HG03196 (cell line): ENCODE results near the gene RAG2.
"Not testable (repeated sequence)": the region's sequence is repeated elsewhere in the genome, so short reads cannot be mapped to it uniquely, and the experiment has no call there.

Experiments
- ATAC-seq: cut with Tn5 transposase; IDR thresholded peaks from one replicate; pipeline ENCODE4 v1.9.1; 2021; ENCODE audit not compliant: unreplicated experiment

The RAG2 gene

DNA sequence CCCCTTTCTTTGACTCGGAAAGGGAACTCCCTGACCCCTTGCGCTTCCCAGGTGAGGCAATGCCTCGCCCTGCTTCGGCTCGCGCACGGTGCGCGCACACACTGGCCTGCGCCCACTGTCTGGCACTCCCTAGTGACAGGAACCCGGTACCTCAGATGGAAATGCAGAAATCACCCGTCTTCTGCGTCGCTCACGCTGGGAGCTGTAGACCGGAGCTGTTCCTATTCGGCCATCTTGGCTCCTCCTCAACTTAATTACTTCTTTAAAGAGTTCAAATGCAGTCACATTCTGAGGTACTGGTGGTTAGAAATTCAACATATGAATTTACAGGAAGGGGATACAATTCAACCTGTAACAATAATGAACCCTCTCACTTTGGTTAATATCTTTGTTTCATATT lies 40.6 kb downstream of the RAG2 start:
- not testable (repeated sequence) for ATAC-seq

DNA sequence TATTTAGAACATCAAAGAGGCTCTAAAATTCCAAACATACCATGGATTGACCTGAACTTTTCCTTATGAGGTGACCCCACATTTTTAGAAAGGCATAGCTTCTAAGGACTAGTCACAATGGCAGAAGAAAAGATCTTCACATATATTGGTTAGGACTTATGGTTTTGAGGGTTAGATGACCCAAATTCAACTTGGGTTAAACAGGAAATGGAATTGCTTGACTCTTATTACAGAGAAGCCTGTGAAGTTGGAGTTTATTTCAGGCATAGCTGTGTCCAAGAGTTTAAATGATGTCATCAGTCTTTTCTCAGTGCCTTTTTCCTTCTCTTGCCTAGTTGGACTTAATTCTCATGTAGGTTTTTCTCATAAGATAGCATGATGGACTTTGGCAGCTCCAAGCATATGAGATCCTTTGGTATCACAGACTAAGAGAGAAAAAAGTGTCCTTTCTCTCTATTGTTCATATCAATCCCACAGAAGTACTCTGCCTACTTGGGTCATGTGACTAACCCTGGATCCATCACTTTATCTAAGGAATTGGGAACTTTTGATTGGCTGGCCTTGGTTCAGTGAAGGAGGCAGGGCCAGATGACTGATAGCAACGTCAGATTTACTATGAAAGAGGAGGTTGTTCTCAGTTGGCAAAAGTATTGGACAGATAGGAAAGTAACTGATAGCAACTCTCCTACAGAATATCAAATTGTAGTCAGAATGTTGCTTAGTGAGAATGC lies 47.5 kb downstream of the RAG2 start:
- ATAC-seq: no peak
